T-helper 17 cell (primary cell): ENCODE measurements around the gene KRT4. TPM values are rescaled to one million over a fixed set of nuclear protein-coding genes. Genes with fewer than 3 reads are reported as not detected.
"Not testable (repeated sequence)": the region's sequence is repeated elsewhere in the genome, so short reads cannot be mapped to it uniquely, and the experiment has no call there.

Experiments used
- ATAC-seq: fragments of 150-1000 bp; cut with Tn5 transposase; 2 replicates; pipeline ENCODE4 v1.10.0; 2021; ENCODE audit warnings: mild to moderate bottlenecking, moderate library complexity
- DNase-seq, 3 donors: peaks; one replicate each; pipeline versions ENCODE4 v3.0.0 to v3.0.0-alpha.2; 2020 to 2021
- H3K9me3 ChIP-seq: one replicate; pipeline ENCODE4 v1.7.0; 2013; ENCODE audit warnings: low read length, mild to moderate bottlenecking; ENCODE audit not compliant: control insufficient read depth, poor library complexity, severe bottlenecking
- H3K27ac Mint-ChIP-seq: one replicate; pipeline ENCODE4 v1.8.0; 2022; ENCODE audit warnings: mild to moderate bottlenecking, moderate library complexity, mixed read lengths
- H3K27me3 Mint-ChIP-seq: one replicate; pipeline ENCODE4 v1.8.0; 2022; ENCODE audit warnings: mixed read lengths
- H3K36me3 Mint-ChIP-seq: one replicate; pipeline ENCODE4 v1.8.0; 2022; ENCODE audit warnings: low read depth, mixed read lengths
- H3K4me1 Mint-ChIP-seq: one replicate; pipeline ENCODE4 v1.8.0; 2022; ENCODE audit warnings: mild to moderate bottlenecking, mixed read lengths
- H3K4me3 Mint-ChIP-seq: one replicate; pipeline ENCODE4 v1.8.0; 2022; ENCODE audit warnings: mild to moderate bottlenecking, moderate library complexity, mixed read lengths
- total RNA-seq, 4 donors: library from RNA in 2 of 4; stranded (reverse) in 2 of 4; gene quantifications; one replicate each; pipeline ENCODE4 v1.2.3 and lab custom pipeline; 2022 to 2026

Gene KRT4
- total RNA-seq, 2 donors from 2014 or later = not detected

- peaks cover 65% of the 10 kb centered on the region for H3K27me3 Mint-ChIP-seq
- DNase-seq, H3K4me3 Mint-ChIP-seq, H3K4me1 Mint-ChIP-seq, H3K27ac Mint-ChIP-seq, H3K36me3 Mint-ChIP-seq, H3K9me3 ChIP-seq, ATAC-seq: not testable (repeated sequence)
These were observed 18.6 kb downstream of the KRT4 start for GRCh38 chr12:52795332-52795674.

GRCh38 chr12:52794479-52795331 lies 19.2 kb downstream of the KRT4 start:
- Mint-ChIP-seq H3K27ac (no peak overlapping the region), H3K36me3 (peaks cover 2% of the 10 kb centered on the region), H3K27me3 (peaks cover 65% of the 10 kb centered on the region), H3K4me1 (peaks cover 2% of the 10 kb centered on the region), H3K4me3 (no peak overlapping the region)
- no peaks in the 10 kb centered on the region for H3K9me3 ChIP-seq
- ATAC-seq = no peak
- DNase-seq = no peak

- Mint-ChIP-seq H3K4me1 (peaks cover 2% of the 10 kb centered on the region), H3K4me3 (no peak overlapping the region), H3K27ac (no peak overlapping the region), H3K36me3 (no peaks in the 10 kb centered on the region), H3K27me3 (peaks cover 74% of the 10 kb centered on the region)
- H3K9me3 ChIP-seq = no peaks in the 10 kb centered on the region
- DNase-seq = no peak
- no peak for ATAC-seq
These were observed 21.5 kb downstream of the KRT4 start for GRCh38 chr12:52792185-52793029.

- H3K36me3 Mint-ChIP-seq = no peaks in the 10 kb centered on the region
- ATAC-seq (no peak), DNase-seq (no peak)
- H3K4me1 Mint-ChIP-seq = peaks cover 2% of the 10 kb centered on the region
- H3K4me3 Mint-ChIP-seq = no peak overlapping the region
- H3K9me3 ChIP-seq = no peaks in the 10 kb centered on the region
- H3K27me3 Mint-ChIP-seq = peaks cover 78% of the 10 kb centered on the region
- no peak overlapping the region for H3K27ac Mint-ChIP-seq
These were observed 22.4 kb downstream of the KRT4 start for GRCh38 chr12:52791271-52792184.

GRCh38 chr12:52790427-52791270 lies 23.3 kb downstream of the KRT4 start:
- DNase-seq (no peak), ATAC-seq (no peak)
- Mint-ChIP-seq H3K36me3 (no peaks in the 10 kb centered on the region), H3K27ac (no peak overlapping the region), H3K4me3 (no peak overlapping the region), H3K4me1 (peaks cover 2% of the 10 kb centered on the region), H3K27me3 (peaks cover 74% of the 10 kb centered on the region)
- no peaks in the 10 kb centered on the region for H3K9me3 ChIP-seq

GRCh38 chr12:52789637-52790426 lies 24.1 kb downstream of the KRT4 start:
- H3K27me3 Mint-ChIP-seq = peaks cover 74% of the 10 kb centered on the region
- H3K36me3 Mint-ChIP-seq = peaks cover 2% of the 10 kb centered on the region
- DNase-seq = no peak
- H3K27ac Mint-ChIP-seq = no peak overlapping the region
- H3K4me3 Mint-ChIP-seq = no peak overlapping the region
- ATAC-seq = no peak
- peaks cover 2% of the 10 kb centered on the region for H3K4me1 Mint-ChIP-seq
- H3K9me3 ChIP-seq = no peaks in the 10 kb centered on the region

GRCh38 chr12:52788876-52789636 lies 24.9 kb downstream of the KRT4 start:
- no peak for DNase-seq
- Mint-ChIP-seq H3K4me1 (peaks cover 2% of the 10 kb centered on the region), H3K4me3 (no peak overlapping the region), H3K27ac (no peak overlapping the region), H3K36me3 (peaks cover 2% of the 10 kb centered on the region), H3K27me3 (peaks cover 74% of the 10 kb centered on the region)
- ATAC-seq = no peak
- no peaks in the 10 kb centered on the region for H3K9me3 ChIP-seq

- DNase-seq (no peak), ATAC-seq (no peak)
- H3K9me3 ChIP-seq = no peaks in the 10 kb centered on the region
- Mint-ChIP-seq H3K4me1 (peaks cover 2% of the 10 kb centered on the region), H3K27me3 (peaks cover 74% of the 10 kb centered on the region), H3K4me3 (no peak overlapping the region), H3K36me3 (peaks cover 5% of the 10 kb centered on the region), H3K27ac (no peak overlapping the region)
These were observed 25.6 kb downstream of the KRT4 start for GRCh38 chr12:52788192-52788875.

- H3K27me3 Mint-ChIP-seq = peaks cover 72% of the 10 kb centered on the region
- H3K27ac Mint-ChIP-seq = no peak overlapping the region
- DNase-seq = no peak
- H3K4me3 Mint-ChIP-seq = no peak overlapping the region
- H3K36me3 Mint-ChIP-seq = peaks cover 5% of the 10 kb centered on the region
- peaks cover 2% of the 10 kb centered on the region for H3K4me1 Mint-ChIP-seq
- no peaks in the 10 kb centered on the region for H3K9me3 ChIP-seq
- no peak for ATAC-seq
These were observed 26.4 kb downstream of the KRT4 start for GRCh38 chr12:52787324-52788191.

- Mint-ChIP-seq H3K27me3 (peaks cover 60% of the 10 kb centered on the region), H3K27ac (no peak overlapping the region), H3K36me3 (peaks cover 5% of the 10 kb centered on the region), H3K4me1 (no peaks in the 10 kb centered on the region), H3K4me3 (no peak overlapping the region)
- DNase-seq (no peak), ATAC-seq (no peak)
- no peaks in the 10 kb centered on the region for H3K9me3 ChIP-seq
These were observed 29.0 kb downstream of the KRT4 start for GRCh38 chr12:52784909-52785308.
